ENCODE measurements around the gene MACROD2.

Gene MACROD2

GRCh38 chr20:15742627-15743026 lies 1747.3 kb downstream of the MACROD2 start:
- no peaks in the 10 kb centered on the region for H3K36me3 Mint-ChIP-seq (ENCODE audit: low read depth)

GRCh38 chr20:15756002-15756753 lies 1760.9 kb downstream of the MACROD2 start:
- Mint-ChIP-seq H3K4me3 (no peak overlapping the region), H3K9me3 (peaks cover 7% of the 10 kb centered on the region), H3K4me1 (ENCODE audit: low read depth) (no peaks in the 10 kb centered on the region), H3K27me3 (no peaks in the 10 kb centered on the region), H3K27ac (no peak overlapping the region), H3K36me3 (ENCODE audit: low read depth) (no peaks in the 10 kb centered on the region)

More at GRCh38 chr20:15742627-15743026, 1747.3 kb downstream of the MACROD2 start:
- Mint-ChIP-seq H3K4me1 (ENCODE audit: low read depth) (no peaks in the 10 kb centered on the region), H3K27me3 (no peaks in the 10 kb centered on the region), H3K9me3 (peaks cover 6% of the 10 kb centered on the region), H3K4me3 (no peak overlapping the region), H3K27ac (no peak overlapping the region)

GRCh38 chr20:15756754-15757115 lies 1761.4 kb downstream of the MACROD2 start:
- no peaks in the 10 kb centered on the region for H3K27me3 Mint-ChIP-seq
- H3K4me1 Mint-ChIP-seq (ENCODE audit: low read depth): no peaks in the 10 kb centered on the region
- H3K36me3 Mint-ChIP-seq (ENCODE audit: low read depth): no peaks in the 10 kb centered on the region
- no peak overlapping the region for H3K27ac Mint-ChIP-seq
- H3K4me3 Mint-ChIP-seq: no peak overlapping the region
- H3K9me3 Mint-ChIP-seq: peaks cover 7% of the 10 kb centered on the region

GRCh38 chr20:15759594-15759993 lies 1764.3 kb downstream of the MACROD2 start:
- Mint-ChIP-seq H3K27me3 (no peaks in the 10 kb centered on the region), H3K36me3 (ENCODE audit: low read depth) (no peaks in the 10 kb centered on the region), H3K4me3 (no peak overlapping the region), H3K4me1 (ENCODE audit: low read depth) (no peaks in the 10 kb centered on the region), H3K27ac (no peak overlapping the region), H3K9me3 (peaks cover 7% of the 10 kb centered on the region)

- Mint-ChIP-seq H3K27me3 (no peaks in the 10 kb centered on the region), H3K27ac (no peak overlapping the region), H3K9me3 (peaks cover 11% of the 10 kb centered on the region), H3K4me1 (ENCODE audit: low read depth) (no peaks in the 10 kb centered on the region), H3K36me3 (ENCODE audit: low read depth) (no peaks in the 10 kb centered on the region), H3K4me3 (no peak overlapping the region)
Measured at GRCh38 chr20:15760001-15760621, 1764.8 kb downstream of the MACROD2 start.

- no peak overlapping the region for H3K4me3 Mint-ChIP-seq
- no peaks in the 10 kb centered on the region for H3K36me3 Mint-ChIP-seq (ENCODE audit: low read depth)
- no peaks in the 10 kb centered on the region for H3K27me3 Mint-ChIP-seq
- peaks cover 7% of the 10 kb centered on the region for H3K9me3 Mint-ChIP-seq
- H3K4me1 Mint-ChIP-seq (ENCODE audit: low read depth): no peaks in the 10 kb centered on the region
- H3K27ac Mint-ChIP-seq: no peak overlapping the region
Measured at GRCh38 chr20:15763366-15763765, 1768.0 kb downstream of the MACROD2 start.

GRCh38 chr20:15767586-15767985 lies 1772.3 kb downstream of the MACROD2 start:
- no peak overlapping the region for H3K4me3 Mint-ChIP-seq
- H3K36me3 Mint-ChIP-seq (ENCODE audit: low read depth): no peaks in the 10 kb centered on the region
- no peaks in the 10 kb centered on the region for H3K4me1 Mint-ChIP-seq (ENCODE audit: low read depth)
- H3K27ac Mint-ChIP-seq: no peak overlapping the region
- no peaks in the 10 kb centered on the region for H3K27me3 Mint-ChIP-seq
- peaks cover 7% of the 10 kb centered on the region for H3K9me3 Mint-ChIP-seq

GRCh38 chr20:15767999-15768741 lies 1772.9 kb downstream of the MACROD2 start:
- Mint-ChIP-seq H3K27me3 (no peaks in the 10 kb centered on the region), H3K4me3 (no peak overlapping the region), H3K36me3 (ENCODE audit: low read depth) (no peaks in the 10 kb centered on the region)

GRCh38 chr20:15772826-15773225 lies 1777.5 kb downstream of the MACROD2 start:
- Mint-ChIP-seq H3K27me3 (no peaks in the 10 kb centered on the region), H3K4me1 (ENCODE audit: low read depth) (no peaks in the 10 kb centered on the region), H3K27ac (no peak overlapping the region), H3K9me3 (no peaks in the 10 kb centered on the region), H3K4me3 (no peak overlapping the region), H3K36me3 (ENCODE audit: low read depth) (no peaks in the 10 kb centered on the region)

More at GRCh38 chr20:15767999-15768741, 1772.9 kb downstream of the MACROD2 start:
- Mint-ChIP-seq H3K9me3 (peaks cover 7% of the 10 kb centered on the region), H3K4me1 (ENCODE audit: low read depth) (no peaks in the 10 kb centered on the region), H3K27ac (no peak overlapping the region)

- H3K27ac Mint-ChIP-seq: no peak overlapping the region
- H3K4me3 Mint-ChIP-seq: no peak overlapping the region
- no peaks in the 10 kb centered on the region for H3K36me3 Mint-ChIP-seq (ENCODE audit: low read depth)
- H3K9me3 Mint-ChIP-seq: no peaks in the 10 kb centered on the region
- H3K4me1 Mint-ChIP-seq (ENCODE audit: low read depth): no peaks in the 10 kb centered on the region
- H3K27me3 Mint-ChIP-seq: no peaks in the 10 kb centered on the region
Measured at GRCh38 chr20:15774926-15775325, 1779.6 kb downstream of the MACROD2 start.

GRCh38 chr20:15776770-15777466 lies 1781.6 kb downstream of the MACROD2 start:
- H3K27me3 Mint-ChIP-seq: no peaks in the 10 kb centered on the region
- H3K4me1 Mint-ChIP-seq (ENCODE audit: low read depth): no peaks in the 10 kb centered on the region
- no peaks in the 10 kb centered on the region for H3K9me3 Mint-ChIP-seq
- H3K36me3 Mint-ChIP-seq (ENCODE audit: low read depth): no peaks in the 10 kb centered on the region
- H3K27ac Mint-ChIP-seq: no peak overlapping the region
- H3K4me3 Mint-ChIP-seq: no peak overlapping the region

- no peak overlapping the region for H3K27ac Mint-ChIP-seq
- H3K4me3 Mint-ChIP-seq: no peak overlapping the region
- H3K36me3 Mint-ChIP-seq (ENCODE audit: low read depth): no peaks in the 10 kb centered on the region
- no peaks in the 10 kb centered on the region for H3K27me3 Mint-ChIP-seq
- no peaks in the 10 kb centered on the region for H3K9me3 Mint-ChIP-seq
- no peaks in the 10 kb centered on the region for H3K4me1 Mint-ChIP-seq (ENCODE audit: low read depth)
Measured at GRCh38 chr20:15784020-15784419, 1788.7 kb downstream of the MACROD2 start.

GRCh38 chr20:15789079-15789478 lies 1793.8 kb downstream of the MACROD2 start:
- no peaks in the 10 kb centered on the region for H3K27me3 Mint-ChIP-seq

GRCh38 chr20:15792855-15793254 lies 1797.5 kb downstream of the MACROD2 start:
- peaks cover 3% of the 10 kb centered on the region for H3K9me3 Mint-ChIP-seq
- no peaks in the 10 kb centered on the region for H3K27me3 Mint-ChIP-seq
- H3K4me3 Mint-ChIP-seq: no peak overlapping the region
- H3K4me1 Mint-ChIP-seq (ENCODE audit: low read depth): no peaks in the 10 kb centered on the region
- H3K27ac Mint-ChIP-seq: no peak overlapping the region
- H3K36me3 Mint-ChIP-seq (ENCODE audit: low read depth): no peaks in the 10 kb centered on the region

More at GRCh38 chr20:15789079-15789478, 1793.8 kb downstream of the MACROD2 start:
- Mint-ChIP-seq H3K9me3 (peaks cover 3% of the 10 kb centered on the region), H3K27ac (no peak overlapping the region), H3K36me3 (ENCODE audit: low read depth) (no peaks in the 10 kb centered on the region), H3K4me3 (no peak overlapping the region), H3K4me1 (ENCODE audit: low read depth) (no peaks in the 10 kb centered on the region)

- H3K27me3 Mint-ChIP-seq: no peaks in the 10 kb centered on the region
- H3K36me3 Mint-ChIP-seq (ENCODE audit: low read depth): no peaks in the 10 kb centered on the region
- no peak overlapping the region for H3K4me3 Mint-ChIP-seq
- no peak overlapping the region for H3K27ac Mint-ChIP-seq
- H3K4me1 Mint-ChIP-seq (ENCODE audit: low read depth): no peaks in the 10 kb centered on the region
- H3K9me3 Mint-ChIP-seq: peaks cover 3% of the 10 kb centered on the region
Measured at GRCh38 chr20:15794409-15794808, 1799.1 kb downstream of the MACROD2 start.
